HG03280 (cell line): ENCODE measurements around the gene CALB2.

Source experiments
- ATAC-seq: cut with Tn5 transposase; IDR thresholded peaks from one replicate; pipeline ENCODE4 v1.9.1; 2021; ENCODE audit warnings: mild to moderate bottlenecking, moderate library complexity; ENCODE audit not compliant: unreplicated experiment

CALB2 gene

GRCh38 chr16:71384073-71384724 lies 25.7 kb downstream of the CALB2 start:
- ATAC-seq = no peak

GRCh38 chr16:71387045-71387871 lies 28.7 kb downstream of the CALB2 start:
- ATAC-seq = no peak

GRCh38 chr16:71389330-71389729 lies 30.8 kb downstream of the CALB2 start:
- no peak for ATAC-seq

GRCh38 chr16:71396594-71396993 lies 38.1 kb downstream of the CALB2 start:
- ATAC-seq = no peak

- ATAC-seq = no peak
Measured at GRCh38 chr16:71399801-71400563, 41.5 kb downstream of the CALB2 start.

DNA sequence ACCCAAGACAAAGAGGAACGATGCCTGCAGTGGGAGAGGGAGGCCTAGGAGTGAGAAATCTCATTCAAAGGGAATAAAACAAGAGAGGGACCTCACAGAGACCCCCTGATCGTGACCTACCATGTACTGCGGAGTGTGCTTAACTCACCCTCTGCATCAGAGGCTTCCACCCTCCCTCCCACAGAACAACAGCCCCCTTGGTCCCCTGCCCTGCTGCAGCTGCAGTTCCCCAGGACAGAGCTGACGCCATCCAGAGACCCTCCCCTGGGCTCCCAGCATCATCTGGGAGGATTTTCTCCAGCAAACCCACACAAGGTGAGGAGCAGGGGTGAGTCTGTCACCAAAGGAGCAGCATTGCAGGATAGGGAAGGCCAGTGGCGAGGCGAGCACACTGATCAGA lies 43.5 kb downstream of the CALB2 start:
- no peak for ATAC-seq

- no peak for ATAC-seq
Measured at GRCh38 chr16:71402674-71403073, 44.2 kb downstream of the CALB2 start.

GRCh38 chr16:71404364-71404763 lies 45.8 kb downstream of the CALB2 start:
- ATAC-seq = no peak

GRCh38 chr16:71406316-71406715 lies 47.8 kb downstream of the CALB2 start:
- ATAC-seq = no peak

DNA sequence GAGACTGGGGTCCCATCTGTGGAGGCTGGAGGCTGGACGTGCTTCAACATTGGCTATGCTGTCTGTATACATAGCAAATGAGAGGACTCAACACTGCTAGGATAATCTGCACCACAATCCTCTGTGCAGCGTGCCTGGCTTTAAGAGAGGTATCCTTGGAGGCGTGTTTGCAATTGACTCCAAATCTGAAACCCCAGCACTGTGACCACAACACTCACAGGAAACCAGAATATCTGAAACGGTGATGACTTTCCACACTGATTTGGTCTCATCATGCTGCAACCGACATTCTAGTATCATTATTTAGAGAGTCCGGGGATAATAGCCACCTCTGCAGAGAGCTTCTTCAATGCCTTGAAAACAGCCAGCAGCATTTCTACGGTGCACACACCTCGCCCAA lies 48.2 kb downstream of the CALB2 start:
- no peak for ATAC-seq

- ATAC-seq = no peak
Measured at GRCh38 chr16:71407731-71408130, 49.2 kb downstream of the CALB2 start.

DNA sequence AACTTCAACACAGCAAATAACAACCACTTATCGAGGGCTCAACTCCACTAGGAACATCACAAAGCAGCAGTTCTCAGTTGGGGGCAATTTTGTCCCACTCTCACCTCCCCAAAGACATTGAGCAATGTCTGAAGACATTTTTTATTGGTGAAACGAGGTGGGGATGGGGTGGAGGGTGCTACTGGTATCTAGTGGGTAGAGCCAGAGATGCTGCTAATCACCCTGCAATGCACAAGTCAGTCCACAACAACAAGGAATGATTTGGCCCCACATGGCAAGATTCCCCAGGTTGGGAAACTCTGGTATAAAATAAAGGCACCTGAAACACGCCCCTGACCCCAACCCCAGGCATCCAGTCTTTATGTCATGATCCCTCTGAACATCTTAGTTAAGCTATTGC lies 50.0 kb downstream of the CALB2 start:
- no peak for ATAC-seq

- ATAC-seq = no peak
Measured at GRCh38 chr16:71409011-71409775, 50.7 kb downstream of the CALB2 start.

GRCh38 chr16:71410146-71410545 lies 51.6 kb downstream of the CALB2 start:
- no peak for ATAC-seq

GRCh38 chr16:71412270-71413160 lies 54.0 kb downstream of the CALB2 start:
- no peak for ATAC-seq

GRCh38 chr16:71413341-71413740 lies 54.8 kb downstream of the CALB2 start:
- ATAC-seq = no peak

DNA sequence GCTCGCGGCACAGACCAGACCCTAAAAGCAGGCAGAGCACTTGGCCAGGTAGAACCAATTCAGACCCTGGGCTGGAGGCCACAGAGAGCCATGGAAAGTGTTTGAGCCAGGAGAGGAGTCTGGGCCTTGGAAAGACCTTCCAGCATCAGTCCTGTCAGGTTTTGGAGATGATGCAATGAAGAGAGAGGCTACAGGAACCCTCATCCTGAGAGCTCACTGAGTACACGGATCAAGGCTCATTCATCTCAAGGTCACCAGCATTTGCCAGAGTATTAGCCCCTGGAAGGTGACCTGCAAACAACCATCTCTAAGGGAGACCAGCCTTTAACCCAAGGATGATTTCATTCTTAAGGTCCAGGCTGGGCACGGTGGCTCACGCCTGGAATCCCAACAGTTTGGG lies 55.5 kb downstream of the CALB2 start:
- no peak for ATAC-seq

GRCh38 chr16:71421911-71422310 lies 63.4 kb downstream of the CALB2 start:
- no peak for ATAC-seq

DNA sequence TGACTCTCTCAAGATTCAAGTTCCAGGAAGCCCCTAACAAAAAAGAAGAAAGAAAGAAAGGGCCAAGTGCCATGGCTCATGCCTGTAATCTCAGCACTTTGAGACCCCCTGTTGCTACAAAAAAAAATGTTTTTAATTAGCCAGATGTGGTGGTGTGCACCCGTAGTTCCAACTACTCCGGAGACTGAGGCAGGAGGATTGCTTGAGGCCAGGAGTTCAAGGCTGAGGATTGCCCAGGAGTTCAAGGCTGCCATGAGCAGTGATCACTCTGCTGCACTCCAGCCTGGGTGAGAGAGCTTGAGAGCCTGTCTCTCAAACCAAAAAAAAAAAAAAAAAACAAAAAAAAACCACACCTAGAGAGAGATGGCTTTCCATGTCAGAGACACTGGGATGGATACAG lies 64.5 kb downstream of the CALB2 start:
- ATAC-seq = no peak

- no peak for ATAC-seq
Measured at GRCh38 chr16:71423865-71424264, 65.3 kb downstream of the CALB2 start.
